GM21515 (cell line): Measurements from ENCODE around the gene ABCC12.
"Not testable (repeated sequence)": the region's sequence is repeated elsewhere in the genome, so short reads cannot be mapped to it uniquely, and the experiment has no call there.

ENCODE experiments used
- ATAC-seq: cut with Tn5 transposase; IDR thresholded peaks from one replicate; pipeline ENCODE4 v1.9.1; 2021; ENCODE audit not compliant: unreplicated experiment

Gene ABCC12

GRCh38 chr16:48166617-48167016 lies 10.8 kb upstream of the ABCC12 start:
- not testable (repeated sequence) for ATAC-seq

GRCh38 chr16:48165961-48166578 lies 10.3 kb upstream of the ABCC12 start:
- no peak for ATAC-seq

- peak; percentile 83 for ATAC-seq
Measured at GRCh38 chr16:48164907-48165715, 9.3 kb upstream of the ABCC12 start.

GRCh38 chr16:48162839-48163410 lies 7.1 kb upstream of the ABCC12 start:
- ATAC-seq = no peak

GRCh38 chr16:48161906-48162305 lies 6.1 kb upstream of the ABCC12 start:
- no peak for ATAC-seq

GRCh38 chr16:48160575-48160974 lies 4.8 kb upstream of the ABCC12 start:
- no peak for ATAC-seq

GRCh38 chr16:48158296-48158695 lies 2.5 kb upstream of the ABCC12 start:
- ATAC-seq = peak; percentile 55

- ATAC-seq = no peak
Measured at GRCh38 chr16:48157794-48158193, 2.0 kb upstream of the ABCC12 start.

- ATAC-seq = no peak
Measured at GRCh38 chr16:48157302-48157701, 1.5 kb upstream of the ABCC12 start.

- no peak for ATAC-seq
Measured at GRCh38 chr16:48156790-48157209, 1.0 kb upstream of the ABCC12 start.

GRCh38 chr16:48153774-48154173 lies 2.0 kb downstream of the ABCC12 start:
- ATAC-seq = no peak

GRCh38 chr16:48152226-48152625 lies 3.6 kb downstream of the ABCC12 start:
- no peak for ATAC-seq

- no peak for ATAC-seq
Measured at GRCh38 chr16:48150707-48151106, 5.1 kb downstream of the ABCC12 start.

- no peak for ATAC-seq
Measured at GRCh38 chr16:48146710-48147109, 9.1 kb downstream of the ABCC12 start.

- ATAC-seq = no peak
Measured at GRCh38 chr16:48146131-48146530, 9.7 kb downstream of the ABCC12 start.

GRCh38 chr16:48143812-48144368 lies 11.9 kb downstream of the ABCC12 start:
- ATAC-seq = no peak

GRCh38 chr16:48140821-48141220 lies 15.0 kb downstream of the ABCC12 start:
- ATAC-seq = no peak

GRCh38 chr16:48139517-48139916 lies 16.3 kb downstream of the ABCC12 start:
- ATAC-seq = no peak

GRCh38 chr16:48138543-48138942 lies 17.2 kb downstream of the ABCC12 start:
- no peak for ATAC-seq

GRCh38 chr16:48137822-48138221 lies 18.0 kb downstream of the ABCC12 start:
- no peak for ATAC-seq

- ATAC-seq = no peak
Measured at GRCh38 chr16:48136547-48137360, 19.0 kb downstream of the ABCC12 start.
